LNCAP (cell line): ENCODE results near the gene MYBPH.

Source experiments
- TF ChIP-seq, protein P1 (sequence below): fragments of 450-650 bp; IDR thresholded peaks from 2 replicates; pipeline ENCODE4 v1.5.1; 2017; ENCODE audit warnings: mild to moderate bottlenecking

The MYBPH gene

DNA sequence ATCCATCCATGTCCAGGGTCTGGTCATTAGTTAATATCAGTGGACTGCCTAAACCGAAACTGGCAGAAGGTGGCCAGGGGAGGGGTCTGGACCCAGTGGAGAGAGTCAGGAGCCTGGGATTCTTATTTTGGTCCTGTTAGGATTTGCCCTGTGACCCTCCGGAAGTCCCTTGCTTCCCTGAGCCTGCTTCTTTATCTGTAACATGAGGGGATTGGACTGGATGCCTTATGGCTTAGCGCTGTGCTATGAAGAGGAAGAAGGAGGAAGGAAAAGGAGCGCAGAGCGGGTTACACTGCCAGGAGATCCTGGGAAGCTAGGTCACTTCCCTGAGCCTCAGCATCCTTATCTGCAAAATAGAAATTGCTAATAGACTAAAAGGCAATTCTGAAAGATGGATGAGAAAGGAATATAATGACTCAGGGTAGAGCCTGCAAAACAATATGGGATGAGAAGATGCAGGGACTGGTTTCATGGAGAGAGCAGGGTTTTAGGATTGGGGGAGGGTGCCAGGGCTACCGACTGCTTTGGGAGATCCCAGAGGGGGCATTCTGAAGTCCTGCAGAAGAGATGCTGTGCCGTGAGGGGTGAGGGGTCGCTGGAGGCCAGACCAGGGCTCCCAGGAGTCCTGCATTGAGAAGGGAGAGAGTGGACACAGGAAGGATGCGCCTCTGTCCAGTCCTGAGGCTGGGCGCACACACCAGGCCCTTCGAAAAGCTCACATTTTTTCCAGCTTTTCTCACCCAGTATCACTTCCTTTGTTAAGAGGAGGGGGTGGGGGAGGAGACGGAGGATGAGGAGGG, 48.6 kb downstream of the MYBPH start:
- TF ChIP-seq, protein P1, sequence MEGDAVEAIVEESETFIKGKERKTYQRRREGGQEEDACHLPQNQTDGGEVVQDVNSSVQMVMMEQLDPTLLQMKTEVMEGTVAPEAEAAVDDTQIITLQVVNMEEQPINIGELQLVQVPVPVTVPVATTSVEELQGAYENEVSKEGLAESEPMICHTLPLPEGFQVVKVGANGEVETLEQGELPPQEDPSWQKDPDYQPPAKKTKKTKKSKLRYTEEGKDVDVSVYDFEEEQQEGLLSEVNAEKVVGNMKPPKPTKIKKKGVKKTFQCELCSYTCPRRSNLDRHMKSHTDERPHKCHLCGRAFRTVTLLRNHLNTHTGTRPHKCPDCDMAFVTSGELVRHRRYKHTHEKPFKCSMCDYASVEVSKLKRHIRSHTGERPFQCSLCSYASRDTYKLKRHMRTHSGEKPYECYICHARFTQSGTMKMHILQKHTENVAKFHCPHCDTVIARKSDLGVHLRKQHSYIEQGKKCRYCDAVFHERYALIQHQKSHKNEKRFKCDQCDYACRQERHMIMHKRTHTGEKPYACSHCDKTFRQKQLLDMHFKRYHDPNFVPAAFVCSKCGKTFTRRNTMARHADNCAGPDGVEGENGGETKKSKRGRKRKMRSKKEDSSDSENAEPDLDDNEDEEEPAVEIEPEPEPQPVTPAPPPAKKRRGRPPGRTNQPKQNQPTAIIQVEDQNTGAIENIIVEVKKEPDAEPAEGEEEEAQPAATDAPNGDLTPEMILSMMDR = no peak

DNA sequence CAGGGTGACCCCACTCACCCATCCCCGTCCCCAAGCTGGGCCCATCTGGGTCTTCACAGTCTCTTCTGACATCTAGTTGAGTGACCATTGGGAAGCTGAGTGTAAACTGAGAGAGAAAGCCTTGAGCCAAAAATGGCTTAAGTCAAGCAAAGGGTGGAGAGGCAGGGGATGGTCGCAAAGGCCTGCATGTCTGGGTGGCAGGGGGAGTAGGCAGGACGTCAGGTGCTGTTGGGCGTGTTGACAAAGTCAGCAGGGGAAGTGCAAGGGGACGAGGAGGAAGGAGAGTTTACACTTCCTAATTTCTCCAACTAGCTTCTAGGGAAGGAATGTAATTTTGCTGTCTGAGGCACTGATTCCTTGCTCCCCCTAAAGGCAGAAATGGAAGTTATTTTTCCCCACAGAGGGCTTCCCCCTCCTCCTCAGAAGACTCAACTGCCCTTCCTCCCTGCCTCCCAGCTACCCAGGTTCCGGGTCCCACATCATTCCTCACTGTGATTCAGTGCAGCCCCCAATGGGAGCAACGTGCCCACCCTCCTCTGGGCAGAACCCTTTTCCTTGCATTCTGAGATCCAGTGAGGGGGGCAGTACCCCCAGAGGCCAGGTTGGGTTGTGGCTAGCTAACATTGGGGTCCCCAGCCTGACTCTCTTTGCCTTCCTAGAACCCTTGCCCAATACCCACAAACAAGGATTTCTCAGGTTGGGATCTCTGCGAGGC, 49.3 kb downstream of the MYBPH start:
- TF ChIP-seq, protein P1 = peak; percentile 41; the same call in 1 of the 2 replicates

DNA sequence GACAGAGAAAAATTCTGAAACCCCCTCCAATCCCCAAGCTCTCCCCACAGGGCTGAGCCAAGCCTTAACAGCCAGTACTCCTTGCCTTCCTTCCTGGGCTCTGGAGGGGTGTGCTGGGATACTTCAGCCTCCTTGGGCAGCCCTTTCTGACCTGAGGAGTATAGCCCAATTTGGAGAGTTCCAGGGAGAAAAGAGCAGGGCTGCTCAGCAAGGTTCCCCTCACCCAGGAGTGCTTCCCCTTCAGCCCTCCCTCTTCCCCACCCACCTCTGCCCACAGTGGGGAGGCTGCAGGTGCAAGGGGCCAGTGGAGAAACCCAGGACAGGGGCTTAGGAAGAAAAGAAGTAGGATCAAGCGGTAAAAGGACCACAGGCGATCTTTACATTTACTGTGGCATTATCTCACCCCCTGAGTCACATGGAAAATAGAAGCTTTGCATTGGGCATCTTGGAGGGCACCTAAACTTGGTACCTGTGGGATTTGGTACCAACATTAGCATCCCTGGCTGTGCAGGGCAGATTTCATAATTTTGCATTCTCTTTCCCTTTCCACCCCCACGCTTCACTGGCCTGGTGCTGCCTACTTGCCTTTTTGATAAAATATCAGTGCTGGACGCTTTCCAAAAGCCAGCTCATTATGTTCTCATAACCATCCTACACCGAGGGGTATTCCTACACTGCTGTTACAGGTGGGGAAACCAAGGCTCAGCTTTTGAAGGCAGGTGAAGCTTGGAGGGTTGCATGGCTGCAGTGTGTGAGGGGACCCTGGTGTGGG, 50.9 kb downstream of the MYBPH start:
- TF ChIP-seq, protein P1 = no peak

DNA sequence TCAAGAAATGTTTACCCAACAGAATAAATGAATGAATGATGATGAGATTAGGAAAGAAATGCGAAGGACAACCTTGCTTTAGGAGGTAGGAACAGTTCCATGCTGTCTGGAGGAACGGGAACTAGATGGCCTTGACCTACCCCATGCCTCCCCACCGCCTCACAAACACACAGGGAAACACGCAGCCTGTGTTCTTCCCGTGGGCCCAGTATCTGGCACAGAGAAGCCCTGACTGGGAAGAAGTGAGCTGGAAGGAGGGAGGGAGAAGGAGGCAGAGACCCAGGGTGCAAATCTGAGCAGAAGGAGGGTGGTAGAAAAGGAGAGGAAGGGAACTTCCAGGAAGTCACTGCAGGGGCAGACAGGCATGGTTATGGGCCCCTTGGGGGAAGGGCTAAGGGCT, 51.6 kb downstream of the MYBPH start:
- TF ChIP-seq, protein P1 = no peak

DNA sequence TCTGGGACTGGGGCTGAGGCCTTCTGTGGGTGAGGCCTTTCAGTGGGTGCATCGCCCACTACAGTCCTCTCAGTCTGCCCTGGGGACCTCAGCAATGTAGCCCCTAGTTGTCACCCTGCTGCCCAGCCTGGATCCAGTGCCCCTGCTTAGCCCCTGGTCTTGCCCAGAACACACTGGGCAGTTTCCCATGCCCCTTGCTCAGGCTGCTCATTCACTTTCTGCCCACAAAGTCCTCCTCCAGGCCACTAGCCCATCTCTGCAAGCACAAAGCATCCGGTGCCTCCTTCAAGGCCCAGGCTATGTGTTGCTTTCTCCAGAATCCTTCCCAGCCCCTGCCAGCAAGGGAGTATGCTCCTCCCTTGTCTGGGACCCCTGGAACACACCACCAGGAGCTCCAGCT, 53.5 kb downstream of the MYBPH start:
- TF ChIP-seq, protein P1 = no peak

DNA sequence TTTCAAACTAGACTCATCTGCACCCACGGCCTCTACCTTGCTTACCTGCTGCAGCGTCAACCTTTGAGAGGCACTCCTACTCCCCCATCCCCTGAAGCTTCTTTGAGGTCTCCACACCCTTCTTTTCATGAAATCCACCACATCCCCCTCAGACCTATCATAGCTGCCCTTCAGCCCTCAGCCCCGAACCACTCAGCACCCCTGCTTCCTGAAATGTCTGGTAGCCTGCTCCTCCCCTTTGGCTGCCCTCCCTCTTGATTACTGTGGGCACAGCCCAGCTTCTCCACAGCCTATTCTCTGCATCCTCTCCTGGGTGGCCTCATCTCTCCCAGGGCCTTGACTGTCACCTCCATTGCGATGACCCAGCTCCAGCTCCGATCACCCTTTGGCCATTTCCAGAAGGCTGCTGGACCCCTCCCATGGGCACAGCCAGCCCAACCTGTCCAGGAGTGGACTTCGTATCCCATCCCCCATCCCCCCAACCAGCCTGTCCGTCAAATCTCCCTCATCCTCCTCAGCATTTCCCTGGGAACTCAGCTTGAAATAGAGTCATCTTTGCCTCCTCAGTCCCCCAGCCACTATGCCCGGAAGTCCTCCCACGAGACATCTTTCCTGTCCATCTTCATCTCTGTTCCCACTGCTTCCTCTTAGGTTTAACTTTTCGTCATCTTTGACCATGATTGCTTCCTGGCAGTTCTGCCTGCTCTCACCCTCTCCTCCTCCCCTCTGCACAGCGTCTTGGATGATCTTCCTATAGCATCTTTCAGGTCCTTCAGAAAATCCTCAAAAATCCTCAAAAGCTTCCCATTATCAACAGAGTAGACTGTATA, 54.2 kb downstream of the MYBPH start:
- TF ChIP-seq, protein P1 = no peak
